HEK293 (cell line): Measurements from ENCODE around the gene PCTP.
A peak's percentile ranks its signal among the peaks of the same experiment; 100 is the strongest.

Experiments used
- FEZF1 ChIP-seq: fragments of 450-650 bp; formaldehyde crosslinking; IDR thresholded peaks from 2 replicates; pipeline ENCODE4 v1.5.1; 2016; ENCODE audit warnings: missing biosample characterization, missing genetic modification characterization
- IKZF3 ChIP-seq: fragments of 450-650 bp; IDR thresholded peaks from 2 replicates; pipeline ENCODE4 v1.5.0; 2018; ENCODE audit warnings: missing biosample characterization, mild to moderate bottlenecking, missing genetic modification characterization, moderate library complexity
- KLF10 ChIP-seq: fragments of 450-650 bp; IDR thresholded peaks from 2 replicates; pipeline ENCODE4 v1.5.1; 2018; ENCODE audit warnings: missing biosample characterization, mild to moderate bottlenecking, missing genetic modification characterization
- MZF1 ChIP-seq: fragments of 450-650 bp; formaldehyde crosslinking; IDR thresholded peaks from 2 replicates; pipeline ENCODE4 v1.5.1; 2017; ENCODE audit warnings: missing biosample characterization, missing genetic modification characterization, borderline replicate concordance
- PRDM10 ChIP-seq: fragments of 450-650 bp; formaldehyde crosslinking; IDR thresholded peaks from 2 replicates; pipeline ENCODE4 v1.5.1; 2016; ENCODE audit warnings: missing biosample characterization, missing genetic modification characterization
- PRDM2 ChIP-seq: fragments of 450-650 bp; formaldehyde crosslinking; IDR thresholded peaks from 2 replicates; pipeline ENCODE4 v1.5.1; 2016; ENCODE audit warnings: missing biosample characterization, missing genetic modification characterization, borderline replicate concordance
- RBAK ChIP-seq: fragments of 450-650 bp; formaldehyde crosslinking; IDR thresholded peaks from 2 replicates; pipeline ENCODE4 v1.5.1; 2016; ENCODE audit warnings: missing biosample characterization, missing genetic modification characterization
- SCRT1 ChIP-seq: fragments of 450-650 bp; formaldehyde crosslinking; IDR thresholded peaks from 2 replicates; pipeline ENCODE4 v1.5.1; 2016; ENCODE audit warnings: missing biosample characterization, missing genetic modification characterization, borderline replicate concordance
- SCRT2 ChIP-seq: fragments of 450-650 bp; formaldehyde crosslinking; IDR thresholded peaks from 2 replicates; pipeline ENCODE4 v1.5.1; 2016; ENCODE audit warnings: missing biosample characterization, missing genetic modification characterization
- SP7 ChIP-seq: fragments of 450-650 bp; formaldehyde crosslinking; IDR thresholded peaks from 2 replicates; pipeline ENCODE4 v1.5.1; 2016; ENCODE audit warnings: missing biosample characterization, missing genetic modification characterization
- ZBTB17 ChIP-seq: fragments of 450-650 bp; formaldehyde crosslinking; IDR thresholded peaks from 2 replicates; pipeline ENCODE4 v1.5.1; 2016; ENCODE audit warnings: missing biosample characterization, missing genetic modification characterization
- ZBTB7A ChIP-seq: fragments of 450-650 bp; formaldehyde crosslinking; IDR thresholded peaks from 2 replicates; pipeline ENCODE4 v1.5.1; 2016; ENCODE audit warnings: low read depth, missing biosample characterization, missing genetic modification characterization
- ZEB2 ChIP-seq: fragments of 450-650 bp; formaldehyde crosslinking; IDR thresholded peaks from 2 replicates; pipeline ENCODE4 v1.5.1; 2016; ENCODE audit warnings: missing biosample characterization, missing genetic modification characterization
- ZNF239 ChIP-seq: fragments of 450-650 bp; formaldehyde crosslinking; IDR thresholded peaks from 2 replicates; pipeline ENCODE4 v1.5.1; 2016; ENCODE audit warnings: missing biosample characterization, missing genetic modification characterization
- ZNF274 ChIP-seq, 2 experiments: fragments of 200-500 bp in 1 of 2; fragments of 450-650 bp in 1 of 2; sonication (Bioruptor generic) in 1 of 2; formaldehyde crosslinking in 1 of 2; IDR thresholded peaks; 2 replicates each; pipeline versions ENCODE4 v1.5.1 to v1.6.1; 2014 to 2016; ENCODE audit warnings: borderline replicate concordance in 1 of 2, inconsistent platforms in 1 of 2, low read length in 1 of 2, missing biosample characterization in 1 of 2, missing genetic modification characterization in 1 of 2
- ZNF341 ChIP-seq: fragments of 450-650 bp; formaldehyde crosslinking; IDR thresholded peaks from 2 replicates; pipeline ENCODE4; 2016; ENCODE audit warnings: low read depth, missing biosample characterization, missing genetic modification characterization
- ZNF362 ChIP-seq: fragments of 450-650 bp; formaldehyde crosslinking; IDR thresholded peaks from 2 replicates; pipeline ENCODE4 v1.5.1; 2016; ENCODE audit warnings: missing biosample characterization, missing genetic modification characterization
- ZNF561 ChIP-seq: fragments of 450-650 bp; IDR thresholded peaks from 2 replicates; pipeline ENCODE4 v1.5.1; 2018; ENCODE audit warnings: missing biosample characterization, missing genetic modification characterization, borderline replicate concordance
- ZSCAN16 ChIP-seq: fragments of 450-650 bp; formaldehyde crosslinking; IDR thresholded peaks from 2 replicates; pipeline ENCODE4 v1.5.1; 2016; ENCODE audit warnings: missing biosample characterization, missing genetic modification characterization
- ZSCAN18 ChIP-seq: fragments of 450-650 bp; formaldehyde crosslinking; IDR thresholded peaks from 2 replicates; pipeline ENCODE4 v1.5.1; 2016; ENCODE audit warnings: missing biosample characterization, missing genetic modification characterization
- ZXDB ChIP-seq: fragments of 450-650 bp; formaldehyde crosslinking; IDR thresholded peaks from 2 replicates; pipeline ENCODE4 v1.5.1; 2016; ENCODE audit warnings: missing biosample characterization, missing genetic modification characterization
- TF ChIP-seq, protein P1 (sequence below): fragments of 450-650 bp; formaldehyde crosslinking; IDR thresholded peaks from 2 replicates; pipeline ENCODE4 v1.5.1; 2016; ENCODE audit warnings: missing biosample characterization, missing genetic modification characterization

PCTP gene

GRCh38 chr17:55731586-55732250 is 19.1 kb upstream of the PCTP start (continued):
- TF ChIP-seq PRDM10 (tag by site-specific recombination) (peak; percentile 53), FEZF1 (peak; percentile 57; the same call in 1 of the 2 replicates), ZSCAN18 (tag by site-specific recombination) (no peak), ZBTB7A (no peak), MZF1 (peak; percentile 58; the same call in 1 of the 2 replicates), SCRT1 (tag by site-specific recombination) (peak; percentile 87), KLF10 (tag by site-specific recombination) (no peak; the same call in 1 of the 2 replicates), ZBTB17 (tag by site-specific recombination) (0 out of 2 replicates have a peak, but pooled peaks have one; percentile 22), ZSCAN16 (tag by site-specific recombination) (peak; percentile 16; the same call in 1 of the 2 replicates), ZNF362 (0 out of 2 replicates have a peak, but pooled peaks have one; percentile 16), SCRT2 (tag by site-specific recombination) (peak; percentile 99), ZNF341 (peak; percentile 50), RBAK (tag by site-specific recombination) (no peak), ZNF239 (tag by site-specific recombination) (no peak), PRDM2 (tag by site-specific recombination) (no peak), ZXDB (tag by site-specific recombination) (0 out of 2 replicates have a peak, but pooled peaks have one; percentile 55), SP7 (tag by site-specific recombination) (peak; percentile 43; the same call in 1 of the 2 replicates), ZNF274 (IDR thresholded peaks at IDR 0.05; ENCODE audit: low read length) (no peak), ZNF274 (tag by site-specific recombination; IDR thresholded peaks at IDR 0.05; ENCODE audit: borderline replicate concordance) (no peak), ZEB2 (tag by site-specific recombination) (peak; percentile 40; the same call in 1 of the 2 replicates), IKZF3 (tag by site-specific recombination) (peak; percentile 76), ZNF561 (tag by site-specific recombination) (peak; percentile 77; the same call in 1 of the 2 replicates)
- TF ChIP-seq, protein P1, sequence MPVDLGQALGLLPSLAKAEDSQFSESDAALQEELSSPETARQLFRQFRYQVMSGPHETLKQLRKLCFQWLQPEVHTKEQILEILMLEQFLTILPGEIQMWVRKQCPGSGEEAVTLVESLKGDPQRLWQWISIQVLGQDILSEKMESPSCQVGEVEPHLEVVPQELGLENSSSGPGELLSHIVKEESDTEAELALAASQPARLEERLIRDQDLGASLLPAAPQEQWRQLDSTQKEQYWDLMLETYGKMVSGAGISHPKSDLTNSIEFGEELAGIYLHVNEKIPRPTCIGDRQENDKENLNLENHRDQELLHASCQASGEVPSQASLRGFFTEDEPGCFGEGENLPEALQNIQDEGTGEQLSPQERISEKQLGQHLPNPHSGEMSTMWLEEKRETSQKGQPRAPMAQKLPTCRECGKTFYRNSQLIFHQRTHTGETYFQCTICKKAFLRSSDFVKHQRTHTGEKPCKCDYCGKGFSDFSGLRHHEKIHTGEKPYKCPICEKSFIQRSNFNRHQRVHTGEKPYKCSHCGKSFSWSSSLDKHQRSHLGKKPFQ (tag by site-specific recombination): peak; percentile 93
